Liver (tissue), 9 donors: Measurements from ENCODE around the gene XPNPEP3. TPM values are rescaled to one million over a fixed set of nuclear protein-coding genes. Genes with fewer than 3 reads are reported as not detected.

Experiments used
- DNase-seq: peaks from one replicate; pipeline ENCODE4 v3.0.0-alpha.2; 2017; ENCODE audit warnings: low spot score
- H3K27ac ChIP-seq, 2 donors: one replicate each; pipeline ENCODE4 v1.7.0; 2013; ENCODE audit warnings: inconsistent platforms in 2 of 2, low read length in 2 of 2, control low read depth in 1 of 2, low read depth in 1 of 2, mild to moderate bottlenecking in 1 of 2
- H3K27me3 ChIP-seq, 4 donors: one replicate each; pipeline versions ENCODE4 v1.6.1 to v1.7.0; 2013; ENCODE audit warnings: low read length in 3 of 4, inconsistent platforms in 1 of 4, mild to moderate bottlenecking in 1 of 4, moderate library complexity in 1 of 4; ENCODE audit not compliant: control insufficient read depth in 4 of 4, insufficient read depth in 4 of 4
- H3K36me3 ChIP-seq, 4 donors: one replicate each; pipeline versions ENCODE4 v1.6.1 to v1.7.0; 2013; ENCODE audit warnings: low read length in 3 of 4, mild to moderate bottlenecking in 3 of 4, low read depth in 1 of 4, moderate library complexity in 1 of 4; ENCODE audit not compliant: control insufficient read depth in 4 of 4, insufficient read depth in 3 of 4
- H3K4me1 ChIP-seq, 4 donors: one replicate each; pipeline versions ENCODE4 v1.6.1 to v1.7.0; 2013; ENCODE audit warnings: low read length in 3 of 4, mild to moderate bottlenecking in 3 of 4, moderate library complexity in 1 of 4; ENCODE audit not compliant: control insufficient read depth in 4 of 4, insufficient read depth in 4 of 4
- H3K4me3 ChIP-seq, 3 donors: one replicate each; pipeline versions ENCODE4 v1.6.1 to v1.7.0; 2013; ENCODE audit warnings: low read length in 3 of 3, control low read depth in 1 of 3, low read depth in 1 of 3, mild to moderate bottlenecking in 1 of 3
- H3K9ac ChIP-seq, 2 donors: one replicate each; pipeline ENCODE4 v1.7.0; 2013; ENCODE audit warnings: low read length in 2 of 2, mild to moderate bottlenecking in 2 of 2, moderate library complexity in 2 of 2, control low read depth in 1 of 2, low read depth in 1 of 2
- H3K9me3 ChIP-seq, 4 donors: one replicate each; pipeline versions ENCODE4 v1.6.1 to v1.7.0; 2013; ENCODE audit warnings: low read length in 3 of 4; ENCODE audit not compliant: control insufficient read depth in 4 of 4
- EGR1 ChIP-seq, 2 donors: IDR thresholded peaks; 2 replicates each; pipeline ENCODE4 v1.6.1; 2016 to 2018; ENCODE audit warnings: antibody characterized with exemption in 2 of 2, low read depth in 2 of 2
- FOXA2 ChIP-seq: IDR thresholded peaks from 2 replicates; pipeline ENCODE4 v1.6.1; 2016; ENCODE audit warnings: antibody characterized with exemption
- GABPA ChIP-seq, 2 donors: IDR thresholded peaks in 1 of 2; conservative IDR thresholded peaks in 1 of 2; 2 replicates each; pipeline ENCODE4 v1.6.1; 2016; ENCODE audit warnings: antibody characterized with exemption in 2 of 2, mild to moderate bottlenecking in 1 of 2, moderate library complexity in 1 of 2
- HNF4A ChIP-seq, 2 donors: conservative IDR thresholded peaks; 2 replicates each; pipeline ENCODE4 v1.6.1; 2016; ENCODE audit warnings: antibody characterized with exemption in 2 of 2, mild to moderate bottlenecking in 2 of 2
- HNF4G ChIP-seq: IDR thresholded peaks from 2 replicates; pipeline ENCODE4 v1.6.1; 2016; ENCODE audit warnings: antibody characterized with exemption
- JUND ChIP-seq, 2 donors: IDR thresholded peaks; 2 replicates each; pipeline ENCODE4 v1.6.1; 2016; ENCODE audit warnings: antibody characterized with exemption in 2 of 2
- NR2F2 ChIP-seq: IDR thresholded peaks from 2 replicates; pipeline ENCODE4 v1.6.1; 2016; ENCODE audit warnings: antibody characterized with exemption
- RAD21 ChIP-seq, 2 donors: IDR thresholded peaks; 2 replicates each; pipeline ENCODE4 v1.6.1; 2016; ENCODE audit warnings: antibody characterized with exemption in 2 of 2, mild to moderate bottlenecking in 2 of 2
- RXRA ChIP-seq, 2 donors: IDR thresholded peaks; 2 replicates each; pipeline ENCODE4 v1.6.1; 2017 to 2018; ENCODE audit warnings: antibody characterized with exemption in 2 of 2, mild to moderate bottlenecking in 1 of 2
- SP1 ChIP-seq: IDR thresholded peaks from 2 replicates; pipeline ENCODE4 v1.6.1; 2018; ENCODE audit warnings: antibody characterized with exemption, mild to moderate bottlenecking
- TAF1 ChIP-seq: conservative IDR thresholded peaks from 2 replicates; pipeline ENCODE4 v1.6.1; 2016; ENCODE audit warnings: antibody characterized with exemption, mild to moderate bottlenecking
- YY1 ChIP-seq: IDR thresholded peaks from 2 replicates; pipeline ENCODE4 v1.6.1; 2016; ENCODE audit warnings: antibody characterized with exemption, mild to moderate bottlenecking
- ZBTB33 ChIP-seq: IDR thresholded peaks from 2 replicates; pipeline ENCODE4 v1.6.1; 2016; ENCODE audit warnings: antibody characterized with exemption
- WGBS: extraction: QIAGEN DNeasy Blood & Tissue Kit; methylation state at CpG from one replicate; pipeline ENCODE4 v1.1.7; 2013; 5-methylcytosine and 5-hydroxymethylcytosine counted together
- polyA plus RNA-seq, 2 donors: library from polyadenylated mRNA; stranded (reverse) in 1 of 2; unstranded in 1 of 2; fragments of 200-250 nt in 1 of 2; fragments of >200 nt in 1 of 2; fragmentation: Nextera tagmentation in 1 of 2; extraction: Ambion mirVana in 1 of 2; gene quantifications; one replicate each; pipeline versions ENCODE4 v1.2.1 to v1.2.3, GENCODE V29; 2013 to 2015
- total RNA-seq, 2 donors: library from RNA; depleted of rRNA; stranded (reverse); fragments of >200 nt; gene quantifications; one replicate each; pipeline ENCODE4 v1.2.3, GENCODE V29; 2014
- TF ChIP-seq, protein P1 (sequence below): fragments of 150-350 bp; IDR thresholded peaks from 2 replicates; pipeline ENCODE4 v1.5.1; 2017; ENCODE audit warnings: improper control_type of control experiment, low read depth, low read length; ENCODE audit not compliant: missing input control
- TF ChIP-seq, protein P2 (sequence below): IDR thresholded peaks from 2 replicates; pipeline ENCODE4 v1.6.1; 2016; ENCODE audit warnings: antibody characterized with exemption
- TF ChIP-seq, protein P3 (sequence below): IDR thresholded peaks from 2 replicates; pipeline ENCODE4 v1.6.1; 2016; ENCODE audit warnings: antibody characterized with exemption
- TF ChIP-seq, protein P4 (sequence below): IDR thresholded peaks from 2 replicates; pipeline ENCODE4 v1.6.1; 2016; ENCODE audit warnings: antibody characterized with exemption, mild to moderate bottlenecking
- donor health status: healthy.
- donor health status: healthy.
- donor health status: healthy.
- donor health status: healthy.
- donor health status: healthy.

XPNPEP3 gene
- total and polyA plus RNA-seq, 4 donors, result 5.5 to 16.4 (median 8.6) TPM

- DNase-seq, result no peak
- no peaks in the 10 kb centered on the region for H3K9me3 ChIP-seq
- no peak overlapping the region for H3K9ac ChIP-seq
- H3K4me1 ChIP-seq, result peaks cover 9 to 22% (median 20%) of the 10 kb centered on the region in 4 donors
- TF ChIP-seq EGR1 (IDR thresholded peaks at IDR 0.05; ENCODE audit: low read depth in 2 of 2), result no peak
- TF ChIP-seq NR2F2, result no peak
- no peak for TF ChIP-seq GABPA (IDR thresholded peaks at IDR 0.05 in 1 of 2, conservative IDR thresholded peaks at IDR 0.05 in 1 of 2)
- TF ChIP-seq, protein P1, sequence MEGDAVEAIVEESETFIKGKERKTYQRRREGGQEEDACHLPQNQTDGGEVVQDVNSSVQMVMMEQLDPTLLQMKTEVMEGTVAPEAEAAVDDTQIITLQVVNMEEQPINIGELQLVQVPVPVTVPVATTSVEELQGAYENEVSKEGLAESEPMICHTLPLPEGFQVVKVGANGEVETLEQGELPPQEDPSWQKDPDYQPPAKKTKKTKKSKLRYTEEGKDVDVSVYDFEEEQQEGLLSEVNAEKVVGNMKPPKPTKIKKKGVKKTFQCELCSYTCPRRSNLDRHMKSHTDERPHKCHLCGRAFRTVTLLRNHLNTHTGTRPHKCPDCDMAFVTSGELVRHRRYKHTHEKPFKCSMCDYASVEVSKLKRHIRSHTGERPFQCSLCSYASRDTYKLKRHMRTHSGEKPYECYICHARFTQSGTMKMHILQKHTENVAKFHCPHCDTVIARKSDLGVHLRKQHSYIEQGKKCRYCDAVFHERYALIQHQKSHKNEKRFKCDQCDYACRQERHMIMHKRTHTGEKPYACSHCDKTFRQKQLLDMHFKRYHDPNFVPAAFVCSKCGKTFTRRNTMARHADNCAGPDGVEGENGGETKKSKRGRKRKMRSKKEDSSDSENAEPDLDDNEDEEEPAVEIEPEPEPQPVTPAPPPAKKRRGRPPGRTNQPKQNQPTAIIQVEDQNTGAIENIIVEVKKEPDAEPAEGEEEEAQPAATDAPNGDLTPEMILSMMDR, result no peak
- no peak for TF ChIP-seq ZBTB33
- TF ChIP-seq RXRA (IDR thresholded peaks at IDR 0.05), result no peak
- TF ChIP-seq FOXA2, result no peak
- TF ChIP-seq RAD21 (IDR thresholded peaks at IDR 0.05), result no peak
- TF ChIP-seq, protein P2, sequence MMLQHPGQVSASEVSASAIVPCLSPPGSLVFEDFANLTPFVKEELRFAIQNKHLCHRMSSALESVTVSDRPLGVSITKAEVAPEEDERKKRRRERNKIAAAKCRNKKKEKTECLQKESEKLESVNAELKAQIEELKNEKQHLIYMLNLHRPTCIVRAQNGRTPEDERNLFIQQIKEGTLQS, result no peak
- no peak for TF ChIP-seq YY1
- no peak for TF ChIP-seq TAF1
- no peak for TF ChIP-seq JUND (IDR thresholded peaks at IDR 0.05)
- TF ChIP-seq, protein P3, sequence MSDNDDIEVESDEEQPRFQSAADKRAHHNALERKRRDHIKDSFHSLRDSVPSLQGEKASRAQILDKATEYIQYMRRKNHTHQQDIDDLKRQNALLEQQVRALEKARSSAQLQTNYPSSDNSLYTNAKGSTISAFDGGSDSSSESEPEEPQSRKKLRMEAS, result no peak
- TF ChIP-seq HNF4A (conservative IDR thresholded peaks at IDR 0.05), result no peak
- TF ChIP-seq, protein P4, sequence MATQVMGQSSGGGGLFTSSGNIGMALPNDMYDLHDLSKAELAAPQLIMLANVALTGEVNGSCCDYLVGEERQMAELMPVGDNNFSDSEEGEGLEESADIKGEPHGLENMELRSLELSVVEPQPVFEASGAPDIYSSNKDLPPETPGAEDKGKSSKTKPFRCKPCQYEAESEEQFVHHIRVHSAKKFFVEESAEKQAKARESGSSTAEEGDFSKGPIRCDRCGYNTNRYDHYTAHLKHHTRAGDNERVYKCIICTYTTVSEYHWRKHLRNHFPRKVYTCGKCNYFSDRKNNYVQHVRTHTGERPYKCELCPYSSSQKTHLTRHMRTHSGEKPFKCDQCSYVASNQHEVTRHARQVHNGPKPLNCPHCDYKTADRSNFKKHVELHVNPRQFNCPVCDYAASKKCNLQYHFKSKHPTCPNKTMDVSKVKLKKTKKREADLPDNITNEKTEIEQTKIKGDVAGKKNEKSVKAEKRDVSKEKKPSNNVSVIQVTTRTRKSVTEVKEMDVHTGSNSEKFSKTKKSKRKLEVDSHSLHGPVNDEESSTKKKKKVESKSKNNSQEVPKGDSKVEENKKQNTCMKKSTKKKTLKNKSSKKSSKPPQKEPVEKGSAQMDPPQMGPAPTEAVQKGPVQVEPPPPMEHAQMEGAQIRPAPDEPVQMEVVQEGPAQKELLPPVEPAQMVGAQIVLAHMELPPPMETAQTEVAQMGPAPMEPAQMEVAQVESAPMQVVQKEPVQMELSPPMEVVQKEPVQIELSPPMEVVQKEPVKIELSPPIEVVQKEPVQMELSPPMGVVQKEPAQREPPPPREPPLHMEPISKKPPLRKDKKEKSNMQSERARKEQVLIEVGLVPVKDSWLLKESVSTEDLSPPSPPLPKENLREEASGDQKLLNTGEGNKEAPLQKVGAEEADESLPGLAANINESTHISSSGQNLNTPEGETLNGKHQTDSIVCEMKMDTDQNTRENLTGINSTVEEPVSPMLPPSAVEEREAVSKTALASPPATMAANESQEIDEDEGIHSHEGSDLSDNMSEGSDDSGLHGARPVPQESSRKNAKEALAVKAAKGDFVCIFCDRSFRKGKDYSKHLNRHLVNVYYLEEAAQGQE, result no peak
- no peak for TF ChIP-seq HNF4G
- no peak for TF ChIP-seq SP1
- 76% methylated on average over 2 of the region's 2 CpGs for WGBS
- no peaks in the 10 kb centered on the region for H3K27me3 ChIP-seq
- no peak overlapping the region for H3K27ac ChIP-seq
- H3K36me3 ChIP-seq, result peaks cover 0 to 5% (median 3%) of the 10 kb centered on the region in 4 donors
- H3K4me3 ChIP-seq, result no peak overlapping the region
Measured at GRCh38 chr22:40862537-40862936, 5.6 kb downstream of the XPNPEP3 start.
